Ovary (tissue), 9 donors: Measurements from ENCODE around the gene HNRNPF. TPM values are rescaled to one million over a fixed set of nuclear protein-coding genes. Genes with fewer than 3 reads are reported as not detected.

Experiments used
- DNase-seq, 5 donors: peaks; one replicate each; pipeline ENCODE4 v3.0.0-alpha.2; 2019 to 2020
- H3K27ac ChIP-seq, 2 donors: fragments of 200-600 bp; one replicate each; pipeline versions ENCODE4 v1.5.1 to v1.8.0; 2019 to 2022
- H3K27me3 ChIP-seq: fragments of 200-600 bp; one replicate; pipeline ENCODE4 v1.8.0; 2022
- H3K36me3 ChIP-seq: fragments of 200-600 bp; sonication (generic); one replicate; pipeline ENCODE4 v1.5.1; 2019
- H3K4me1 ChIP-seq: one replicate; pipeline ENCODE4 v1.8.1; 2013; ENCODE audit warnings: mild to moderate bottlenecking, moderate library complexity; ENCODE audit not compliant: insufficient read depth
- H3K4me3 ChIP-seq: fragments of 200-600 bp; sonication (generic); one replicate; pipeline ENCODE4 v1.5.1; 2017
- H3K9me3 ChIP-seq, 2 donors: fragments of 200-600 bp in 1 of 2; sonication (generic) in 1 of 2; one replicate each; pipeline versions ENCODE4 v1.5.1 to v1.8.1; 2013 to 2019; ENCODE audit warnings: mild to moderate bottlenecking in 1 of 2, moderate library complexity in 1 of 2
- EP300 ChIP-seq: sonication (generic); formaldehyde crosslinking; IDR thresholded peaks from one replicate; pipeline ENCODE4 v1.6.1; 2017; ENCODE audit warnings: antibody characterized with exemption
- POLR2A ChIP-seq: fragments of 450-650 bp; IDR thresholded peaks from one replicate; pipeline ENCODE4 v1.6.1; 2017; ENCODE audit warnings: antibody characterized with exemption, mild to moderate bottlenecking, moderate library complexity
- WGBS, 3 donors: extraction: QIAGEN DNeasy Blood & Tissue Kit in 1 of 3; methylation state at CpG; one replicate each; pipeline versions ENCODE4 v1.1.5 to v1.1.7; 2013 to 2017; 5-methylcytosine and 5-hydroxymethylcytosine counted together
- intact Hi-C, 4 donors: fragments of 100-400 bp; cut with DNase I; formaldehyde crosslinking; loops; one replicate each; pipeline versions ENCODE4 v1.11.0 to v1.15.1; 2022 to 2023
- polyA plus RNA-seq, 2 donors: library from polyadenylated mRNA; stranded (reverse); fragments of 200-250 nt in 1 of 2; fragments of 350-450 nt in 1 of 2; fragmentation: Illumina TruSeq in 1 of 2; extraction: RNeasy Lipid Tissue Mini Kit (QIAGEN cat#74804) in 1 of 2; gene quantifications; one replicate each; pipeline ENCODE4 v1.2.3, GENCODE V29; 2013 to 2014
- total RNA-seq, 7 donors: library from RNA; depleted of rRNA in 2 of 7; stranded (reverse); fragments of >200 nt in 2 of 7; fragmentation: NEBNext Ultra II Directional in 3 of 7; extraction: Animal tissue kit (Norgen Biotek cat#: 25700) in 3 of 7; gene quantifications; one replicate each; pipeline versions ENCODE4 v1.1.0 to v1.2.4, GENCODE V29; 2016 to 2023
- TF ChIP-seq, protein P1 (sequence below), 3 donors: fragments of 450-650 bp in 2 of 3; fragments of 200-600 bp in 1 of 3; IDR thresholded peaks; one replicate each; pipeline versions ENCODE4 v1.5.1 to v1.8.0; 2016 to 2022; ENCODE audit warnings: antibody characterized with exemption in 3 of 3, mild to moderate bottlenecking in 1 of 3
- donor health status: DM: no; HTN: no; CAD: no; lungs with moderate emphysema.
- donor health status: DM: no; HTN: no; CAD: no.
- donor health status: Bipolar disorder and iron deficiency.
- donor health status: DM: yes; HTN: yes; CAD: no.
- donor health status: DM: no; HTN: no; CAD: no.
- donor health status: DM: yes; HTN: yes; CAD: no.

The HNRNPF gene
- total and polyA plus RNA-seq, 9 donors, result 95.1 to 220 (median 166) TPM

GRCh38 chr10:43353495-43354329 lies 55.3 kb downstream of the HNRNPF start:
- H3K36me3 ChIP-seq, result no peaks in the 10 kb centered on the region
- H3K4me3 ChIP-seq, result no peak overlapping the region
- intact Hi-C loops, result no loop called here
- H3K4me1 ChIP-seq, result no peaks in the 10 kb centered on the region
- TF ChIP-seq POLR2A (no peak), EP300 (no peak)
- TF ChIP-seq, protein P1, sequence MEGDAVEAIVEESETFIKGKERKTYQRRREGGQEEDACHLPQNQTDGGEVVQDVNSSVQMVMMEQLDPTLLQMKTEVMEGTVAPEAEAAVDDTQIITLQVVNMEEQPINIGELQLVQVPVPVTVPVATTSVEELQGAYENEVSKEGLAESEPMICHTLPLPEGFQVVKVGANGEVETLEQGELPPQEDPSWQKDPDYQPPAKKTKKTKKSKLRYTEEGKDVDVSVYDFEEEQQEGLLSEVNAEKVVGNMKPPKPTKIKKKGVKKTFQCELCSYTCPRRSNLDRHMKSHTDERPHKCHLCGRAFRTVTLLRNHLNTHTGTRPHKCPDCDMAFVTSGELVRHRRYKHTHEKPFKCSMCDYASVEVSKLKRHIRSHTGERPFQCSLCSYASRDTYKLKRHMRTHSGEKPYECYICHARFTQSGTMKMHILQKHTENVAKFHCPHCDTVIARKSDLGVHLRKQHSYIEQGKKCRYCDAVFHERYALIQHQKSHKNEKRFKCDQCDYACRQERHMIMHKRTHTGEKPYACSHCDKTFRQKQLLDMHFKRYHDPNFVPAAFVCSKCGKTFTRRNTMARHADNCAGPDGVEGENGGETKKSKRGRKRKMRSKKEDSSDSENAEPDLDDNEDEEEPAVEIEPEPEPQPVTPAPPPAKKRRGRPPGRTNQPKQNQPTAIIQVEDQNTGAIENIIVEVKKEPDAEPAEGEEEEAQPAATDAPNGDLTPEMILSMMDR (IDR thresholded peaks at IDR 0.05), result no peak
- DNase-seq, result no peak
- H3K27ac ChIP-seq, result no peak overlapping the region
- H3K27me3 ChIP-seq, result no peaks in the 10 kb centered on the region
- no peaks in the 10 kb centered on the region for H3K9me3 ChIP-seq
- 16 to 21% (median 18%) methylated on average over 3 of the region's 3 CpGs for WGBS, 3 donors

GRCh38 chr10:43352951-43353350 lies 56.0 kb downstream of the HNRNPF start:
- Histone ChIP-seq H3K4me3 (no peak overlapping the region), H3K27me3 (no peaks in the 10 kb centered on the region), H3K27ac (no peak overlapping the region), H3K36me3 (no peaks in the 10 kb centered on the region), H3K4me1 (no peaks in the 10 kb centered on the region), H3K9me3 (no peaks in the 10 kb centered on the region)
- TF ChIP-seq EP300, result no peak
- no peak for DNase-seq
- intact Hi-C loops, result no loop called here
- 60 to 68% (median 65%) methylated on average over 7 of the region's 7 CpGs for WGBS, 3 donors

DNA sequence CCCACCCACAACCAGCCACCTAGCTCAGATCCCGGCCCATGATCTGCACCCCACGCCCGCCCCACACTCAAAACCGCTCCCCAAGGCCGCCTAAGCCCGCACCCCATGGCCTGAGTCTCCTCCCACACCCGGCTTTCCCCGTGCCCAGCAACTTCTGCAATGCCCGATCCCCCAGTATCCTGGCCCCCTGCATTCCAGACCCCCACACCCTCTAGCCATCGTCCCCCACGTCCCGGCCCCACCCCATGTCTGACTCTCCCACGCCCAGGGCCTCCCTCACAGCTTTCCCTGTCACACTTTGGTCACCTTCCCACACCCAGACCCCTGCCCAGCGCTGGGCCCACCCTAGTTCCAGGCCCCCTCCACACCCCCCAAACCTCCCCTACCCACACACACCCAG lies 57.7 kb downstream of the HNRNPF start:
- Histone ChIP-seq H3K4me1 (no peaks in the 10 kb centered on the region), H3K9me3 (no peaks in the 10 kb centered on the region), H3K27ac (no peak overlapping the region), H3K36me3 (no peaks in the 10 kb centered on the region), H3K4me3 (no peak overlapping the region), H3K27me3 (no peaks in the 10 kb centered on the region)
- no peak for DNase-seq
- intact Hi-C loops, result no loop called here
- WGBS, 3 donors, result 30 to 50% (median 30%) methylated on average over 14 of the region's 14 CpGs
- no peak for TF ChIP-seq EP300
- TF ChIP-seq, protein P1 (IDR thresholded peaks at IDR 0.05), result no peak
- no peak for TF ChIP-seq POLR2A

DNA sequence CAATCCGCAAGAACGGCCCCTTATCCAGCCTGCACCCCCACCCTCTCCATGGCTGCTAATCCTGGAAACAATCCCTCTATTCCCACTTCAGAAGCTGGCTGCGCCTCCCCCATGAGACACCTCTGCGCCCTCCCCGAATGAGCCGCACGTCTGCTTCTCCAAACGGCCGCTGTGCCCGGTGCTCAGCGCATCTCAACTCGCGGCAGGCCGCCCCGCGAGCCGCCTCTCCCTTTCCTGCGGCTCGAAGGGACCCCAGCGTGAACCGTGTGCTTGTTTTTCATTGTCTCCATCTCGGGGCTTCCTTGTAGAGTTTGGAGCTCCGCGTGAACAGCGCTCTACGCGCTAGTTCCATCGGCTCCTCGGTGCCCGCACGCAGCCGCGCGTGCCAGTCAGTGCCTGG lies 58.3 kb downstream of the HNRNPF start:
- Histone ChIP-seq H3K27me3 (no peaks in the 10 kb centered on the region), H3K4me3 (no peak overlapping the region), H3K27ac (no peak overlapping the region), H3K9me3 (no peaks in the 10 kb centered on the region), H3K4me1 (no peaks in the 10 kb centered on the region), H3K36me3 (no peaks in the 10 kb centered on the region)
- WGBS, 3 donors, result 18 to 25% (median 20%) methylated on average over 34 of the region's 34 CpGs
- TF ChIP-seq, protein P1 (IDR thresholded peaks at IDR 0.05), result no peak
- TF ChIP-seq POLR2A (no peak), EP300 (no peak)
- intact Hi-C loops, result no loop called here
- no peak for DNase-seq

DNA sequence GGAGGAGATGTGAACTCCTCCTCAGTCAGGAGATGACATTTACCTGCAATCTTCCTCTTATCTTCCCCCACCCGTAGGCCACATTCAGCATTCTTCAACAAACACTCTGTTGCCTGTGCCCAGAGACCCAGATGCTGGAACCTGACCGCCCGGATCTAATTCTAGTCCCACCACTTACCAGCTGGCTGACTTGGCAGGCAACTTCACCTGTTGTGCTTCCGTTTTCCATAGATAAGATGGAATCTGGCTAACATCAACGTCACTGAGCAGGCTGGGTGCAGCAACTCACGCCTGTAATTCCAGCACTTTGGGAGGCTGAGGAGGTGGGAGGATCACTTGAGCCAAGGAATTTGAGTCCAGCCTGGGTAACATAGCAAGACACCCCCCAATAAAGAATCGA lies 58.8 kb downstream of the HNRNPF start:
- Histone ChIP-seq H3K4me1 (no peaks in the 10 kb centered on the region), H3K36me3 (no peaks in the 10 kb centered on the region), H3K27ac (no peak overlapping the region), H3K27me3 (no peaks in the 10 kb centered on the region), H3K4me3 (no peak overlapping the region), H3K9me3 (no peaks in the 10 kb centered on the region)
- TF ChIP-seq, protein P1 (IDR thresholded peaks at IDR 0.05), result no peak
- no peak for TF ChIP-seq POLR2A
- no peak for TF ChIP-seq EP300
- 34 to 50% (median 39%) methylated on average over 7 of the region's 7 CpGs for WGBS, 3 donors
- intact Hi-C loops, result no loop called here
- DNase-seq, result no peak
